SK-N-SH treated with all-trans-retinoic acid at 6 μM for 48 hours (cell line): ENCODE measurements around the gene ARHGEF1.

Experiments used
- ATAC-seq: fragments of 200-7000 bp; cut with Tn5 transposase; 3 replicates; pipeline ENCODE4 v1.9.1; 2020; ENCODE audit warnings: mild to moderate bottlenecking, moderate library complexity
- ARNTL ChIP-seq: fragments of 450-650 bp; formaldehyde crosslinking; IDR thresholded peaks from 2 replicates; pipeline ENCODE4 v1.5.0; 2020; ENCODE audit warnings: low read depth, mild to moderate bottlenecking, moderate library complexity, borderline replicate concordance
- BACH2 ChIP-seq: fragments of 250-450 bp; sonication (Bioruptor Pico); IDR thresholded peaks from 2 replicates; pipeline ENCODE4 v1.9.0; 2021; ENCODE audit warnings: mild to moderate bottlenecking, borderline replicate concordance
- CSDC2 ChIP-seq: fragments of 250-450 bp; sonication (Bioruptor Pico); IDR thresholded peaks from 2 replicates; pipeline ENCODE4 v1.5.0; 2020; ENCODE audit warnings: mild to moderate bottlenecking, moderate library complexity
- ESRRG ChIP-seq: fragments of 250-450 bp; sonication (Bioruptor Pico); IDR thresholded peaks from 2 replicates; pipeline ENCODE4 v1.6.1; 2021; ENCODE audit warnings: mild to moderate bottlenecking
- GLIS3 ChIP-seq: fragments of 250-450 bp; sonication (Bioruptor Pico); IDR thresholded peaks from 2 replicates; pipeline ENCODE4 v1.5.0; 2020; ENCODE audit warnings: mild to moderate bottlenecking, moderate library complexity
- OSR1 ChIP-seq: fragments of 250-450 bp; sonication (Bioruptor Pico); IDR thresholded peaks from 2 replicates; pipeline ENCODE4 v1.8.0; 2022; ENCODE audit warnings: moderate library complexity, mild to moderate bottlenecking, inconsistent platforms
- POU6F1 ChIP-seq: fragments of 250-450 bp; sonication (Bioruptor Pico); IDR thresholded peaks from 2 replicates; pipeline ENCODE4 v1.8.0; 2021; ENCODE audit warnings: low read depth, mild to moderate bottlenecking, moderate library complexity, borderline replicate concordance
- PPARA ChIP-seq: fragments of 250-450 bp; sonication (Bioruptor Pico); IDR thresholded peaks from 2 replicates; pipeline ENCODE4 v1.5.0; 2020; ENCODE audit warnings: mild to moderate bottlenecking, borderline replicate concordance
- RARB ChIP-seq: fragments of 250-450 bp; sonication (Bioruptor Pico); IDR thresholded peaks from 2 replicates; pipeline ENCODE4 v1.8.0; 2021; ENCODE audit warnings: mild to moderate bottlenecking, moderate library complexity
- SNAI2 ChIP-seq: fragments of 250-450 bp; sonication (Bioruptor Pico); IDR thresholded peaks from 2 replicates; pipeline ENCODE4 v1.5.0; 2020; ENCODE audit warnings: mild to moderate bottlenecking, moderate library complexity
- TCF4 ChIP-seq: fragments of 250-450 bp; sonication (Bioruptor Pico); IDR thresholded peaks from 2 replicates; pipeline ENCODE4 v1.8.0; 2021; ENCODE audit warnings: mild to moderate bottlenecking, moderate library complexity, borderline replicate concordance
- TOX ChIP-seq: fragments of 250-450 bp; sonication (Bioruptor Pico); IDR thresholded peaks from 2 replicates; pipeline ENCODE4 v1.8.0; 2021; ENCODE audit warnings: mild to moderate bottlenecking, moderate library complexity, borderline replicate concordance
- ZC3H10 ChIP-seq: fragments of 250-450 bp; sonication (Bioruptor Pico); IDR thresholded peaks from 2 replicates; pipeline ENCODE4 v1.5.1; 2021; ENCODE audit warnings: mild to moderate bottlenecking, moderate library complexity
- ZFP3 ChIP-seq: fragments of 250-450 bp; sonication (Bioruptor Pico); IDR thresholded peaks from 2 replicates; pipeline ENCODE4 v1.5.0; 2020; ENCODE audit warnings: mild to moderate bottlenecking, moderate library complexity
- ZFP30 ChIP-seq: fragments of 450-650 bp; formaldehyde crosslinking; IDR thresholded peaks from 2 replicates; pipeline ENCODE4 v1.5.0; 2022; ENCODE audit warnings: mild to moderate bottlenecking, moderate library complexity
- ZNF565 ChIP-seq: fragments of 450-650 bp; formaldehyde crosslinking; conservative IDR thresholded peaks from 2 replicates; pipeline ENCODE4 v1.5.0; 2020; ENCODE audit warnings: low read depth, mild to moderate bottlenecking, moderate library complexity
- ZNF70 ChIP-seq: fragments of 450-650 bp; formaldehyde crosslinking; IDR thresholded peaks from 2 replicates; pipeline ENCODE4 v1.5.0; 2020; ENCODE audit warnings: mild to moderate bottlenecking, moderate library complexity
- TF ChIP-seq, protein P1 (sequence below): fragments of 250-450 bp; sonication (Bioruptor Pico); IDR thresholded peaks from 2 replicates; pipeline ENCODE4 v1.5.1; 2020; ENCODE audit warnings: low read depth, mild to moderate bottlenecking, moderate library complexity
- TF ChIP-seq, protein P2 (sequence below): fragments of 250-450 bp; sonication (Bioruptor Pico); IDR thresholded peaks from 2 replicates; pipeline ENCODE4 v1.5.1; 2021; ENCODE audit warnings: mild to moderate bottlenecking, moderate library complexity
- TF ChIP-seq, protein P3 (sequence below): fragments of 250-450 bp; sonication (Bioruptor Pico); IDR thresholded peaks from 2 replicates; pipeline ENCODE4 v1.5.0; 2020; ENCODE audit warnings: mild to moderate bottlenecking, moderate library complexity

ARHGEF1 gene

DNA sequence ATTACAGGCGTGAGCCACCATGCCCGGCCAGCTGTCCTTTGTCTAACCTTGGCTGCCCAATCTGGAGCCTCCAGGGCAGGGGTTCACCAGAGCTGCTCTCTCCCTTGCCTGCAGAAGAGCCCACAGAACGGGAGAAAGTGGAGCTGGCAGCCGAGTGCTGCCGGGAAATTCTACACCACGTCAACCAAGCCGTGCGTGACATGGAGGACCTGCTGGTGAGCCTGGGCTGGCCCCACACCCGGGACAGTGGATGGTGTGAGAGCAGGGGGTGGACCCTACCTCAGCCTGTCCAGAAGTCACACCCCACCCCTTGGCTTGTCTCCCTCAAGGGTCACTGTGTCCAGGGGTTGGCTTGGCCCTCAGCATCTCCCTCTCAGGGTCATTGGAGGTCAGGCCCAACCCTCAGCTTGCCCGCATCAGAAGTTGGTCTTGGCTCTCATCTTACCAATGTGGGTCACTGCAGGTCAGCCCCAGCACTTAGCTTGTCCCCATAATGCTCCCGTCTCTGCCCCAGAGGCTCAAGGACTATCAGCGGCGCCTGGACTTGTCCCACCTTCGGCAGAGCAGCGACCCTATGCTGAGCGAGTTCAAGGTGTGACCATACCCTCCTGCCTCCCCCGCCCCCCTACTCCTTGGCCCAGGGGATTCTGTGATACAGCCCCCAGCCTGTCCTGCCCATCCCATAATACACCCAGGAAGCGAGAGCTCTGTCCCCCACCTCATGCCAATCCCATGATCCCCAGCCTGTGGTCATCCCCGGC is 20.4 kb downstream of the ARHGEF1 start:
- no peak for TF ChIP-seq ZC3H10 (CRISPR knock-in tag)
- no peak for TF ChIP-seq CSDC2 (CRISPR knock-in tag)
- TF ChIP-seq GLIS3 (CRISPR knock-in tag) = no peak
- no peak for TF ChIP-seq ZNF565
- TF ChIP-seq, protein P1, sequence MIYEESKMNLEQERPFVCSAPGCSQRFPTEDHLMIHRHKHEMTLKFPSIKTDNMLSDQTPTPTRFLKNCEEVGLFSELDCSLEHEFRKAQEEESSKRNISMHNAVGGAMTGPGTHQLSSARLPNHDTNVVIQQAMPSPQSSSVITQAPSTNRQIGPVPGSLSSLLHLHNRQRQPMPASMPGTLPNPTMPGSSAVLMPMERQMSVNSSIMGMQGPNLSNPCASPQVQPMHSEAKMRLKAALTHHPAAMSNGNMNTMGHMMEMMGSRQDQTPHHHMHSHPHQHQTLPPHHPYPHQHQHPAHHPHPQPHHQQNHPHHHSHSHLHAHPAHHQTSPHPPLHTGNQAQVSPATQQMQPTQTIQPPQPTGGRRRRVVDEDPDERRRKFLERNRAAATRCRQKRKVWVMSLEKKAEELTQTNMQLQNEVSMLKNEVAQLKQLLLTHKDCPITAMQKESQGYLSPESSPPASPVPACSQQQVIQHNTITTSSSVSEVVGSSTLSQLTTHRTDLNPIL (CRISPR knock-in tag) = no peak
- TF ChIP-seq POU6F1 (CRISPR knock-in tag) = no peak
- no peak for TF ChIP-seq BACH2 (CRISPR knock-in tag)
- no peak for TF ChIP-seq SNAI2 (CRISPR knock-in tag)
- no peak for TF ChIP-seq PPARA (CRISPR knock-in tag)
- no peak for TF ChIP-seq ZFP30 (CRISPR knock-in tag)
- no peak for TF ChIP-seq ESRRG (CRISPR knock-in tag)
- TF ChIP-seq ZFP3 (CRISPR knock-in tag) = no peak
- no peak for TF ChIP-seq ZNF70
- TF ChIP-seq, protein P2, sequence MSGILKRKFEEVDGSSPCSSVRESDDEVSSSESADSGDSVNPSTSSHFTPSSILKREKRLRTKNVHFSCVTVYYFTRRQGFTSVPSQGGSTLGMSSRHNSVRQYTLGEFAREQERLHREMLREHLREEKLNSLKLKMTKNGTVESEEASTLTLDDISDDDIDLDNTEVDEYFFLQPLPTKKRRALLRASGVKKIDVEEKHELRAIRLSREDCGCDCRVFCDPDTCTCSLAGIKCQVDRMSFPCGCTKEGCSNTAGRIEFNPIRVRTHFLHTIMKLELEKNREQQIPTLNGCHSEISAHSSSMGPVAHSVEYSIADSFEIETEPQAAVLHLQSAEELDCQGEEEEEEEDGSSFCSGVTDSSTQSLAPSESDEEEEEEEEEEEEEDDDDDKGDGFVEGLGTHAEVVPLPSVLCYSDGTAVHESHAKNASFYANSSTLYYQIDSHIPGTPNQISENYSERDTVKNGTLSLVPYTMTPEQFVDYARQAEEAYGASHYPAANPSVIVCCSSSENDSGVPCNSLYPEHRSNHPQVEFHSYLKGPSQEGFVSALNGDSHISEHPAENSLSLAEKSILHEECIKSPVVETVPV (CRISPR knock-in tag) = no peak
- no peak for TF ChIP-seq TCF4 (CRISPR knock-in tag)
- TF ChIP-seq RARB (CRISPR knock-in tag) = no peak
- TF ChIP-seq ARNTL (CRISPR knock-in tag) = no peak
- TF ChIP-seq, protein P3, sequence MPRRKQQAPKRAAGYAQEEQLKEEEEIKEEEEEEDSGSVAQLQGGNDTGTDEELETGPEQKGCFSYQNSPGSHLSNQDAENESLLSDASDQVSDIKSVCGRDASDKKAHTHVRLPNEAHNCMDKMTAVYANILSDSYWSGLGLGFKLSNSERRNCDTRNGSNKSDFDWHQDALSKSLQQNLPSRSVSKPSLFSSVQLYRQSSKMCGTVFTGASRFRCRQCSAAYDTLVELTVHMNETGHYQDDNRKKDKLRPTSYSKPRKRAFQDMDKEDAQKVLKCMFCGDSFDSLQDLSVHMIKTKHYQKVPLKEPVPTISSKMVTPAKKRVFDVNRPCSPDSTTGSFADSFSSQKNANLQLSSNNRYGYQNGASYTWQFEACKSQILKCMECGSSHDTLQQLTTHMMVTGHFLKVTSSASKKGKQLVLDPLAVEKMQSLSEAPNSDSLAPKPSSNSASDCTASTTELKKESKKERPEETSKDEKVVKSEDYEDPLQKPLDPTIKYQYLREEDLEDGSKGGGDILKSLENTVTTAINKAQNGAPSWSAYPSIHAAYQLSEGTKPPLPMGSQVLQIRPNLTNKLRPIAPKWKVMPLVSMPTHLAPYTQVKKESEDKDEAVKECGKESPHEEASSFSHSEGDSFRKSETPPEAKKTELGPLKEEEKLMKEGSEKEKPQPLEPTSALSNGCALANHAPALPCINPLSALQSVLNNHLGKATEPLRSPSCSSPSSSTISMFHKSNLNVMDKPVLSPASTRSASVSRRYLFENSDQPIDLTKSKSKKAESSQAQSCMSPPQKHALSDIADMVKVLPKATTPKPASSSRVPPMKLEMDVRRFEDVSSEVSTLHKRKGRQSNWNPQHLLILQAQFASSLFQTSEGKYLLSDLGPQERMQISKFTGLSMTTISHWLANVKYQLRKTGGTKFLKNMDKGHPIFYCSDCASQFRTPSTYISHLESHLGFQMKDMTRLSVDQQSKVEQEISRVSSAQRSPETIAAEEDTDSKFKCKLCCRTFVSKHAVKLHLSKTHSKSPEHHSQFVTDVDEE (CRISPR knock-in tag) = no peak
- TF ChIP-seq, all 23 proteins: peak for 0
- no peak for ATAC-seq

DNA sequence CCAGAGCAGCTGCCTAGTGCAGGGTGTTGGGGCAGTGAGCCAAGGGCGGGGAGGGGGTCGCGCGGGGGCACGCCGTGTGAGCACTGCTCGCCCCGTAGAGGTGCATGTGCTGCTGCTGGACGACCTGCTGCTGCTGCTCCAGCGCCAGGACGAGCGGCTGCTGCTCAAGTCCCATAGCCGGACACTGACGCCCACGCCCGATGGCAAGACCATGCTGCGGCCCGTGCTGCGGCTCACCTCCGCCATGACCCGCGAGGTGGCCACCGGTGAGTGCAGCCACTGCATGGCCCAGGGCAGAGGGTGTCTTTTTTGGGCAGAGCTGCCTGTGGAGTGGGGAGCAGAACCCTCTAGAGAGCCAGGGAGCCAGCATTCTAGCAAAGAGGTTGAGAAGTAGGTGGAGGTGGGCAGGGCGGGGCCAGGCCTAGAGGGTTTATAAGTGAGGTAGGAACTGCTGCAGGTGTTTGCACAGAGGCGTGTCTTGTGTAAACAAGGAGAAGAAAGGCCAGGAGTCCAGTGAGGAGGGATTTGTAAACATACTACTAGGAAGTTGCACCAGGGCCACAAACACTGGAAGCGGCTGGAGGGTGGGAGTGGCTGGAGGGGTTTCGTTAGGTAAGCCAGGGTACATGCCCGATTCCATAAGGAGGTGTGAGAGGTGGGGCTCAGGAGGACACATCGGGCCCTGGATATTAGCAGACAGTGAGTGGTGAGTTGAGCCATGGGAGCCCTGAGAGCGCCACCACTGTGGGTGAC is 21.3 kb downstream of the ARHGEF1 start:
- TF ChIP-seq OSR1 (CRISPR knock-in tag) = no peak
- no peak for TF ChIP-seq ZFP30 (CRISPR knock-in tag)
- no peak for TF ChIP-seq ZFP3 (CRISPR knock-in tag)
- TF ChIP-seq TOX (CRISPR knock-in tag) = no peak
- TF ChIP-seq CSDC2 (CRISPR knock-in tag) = no peak
- no peak for TF ChIP-seq BACH2 (CRISPR knock-in tag)
- no peak for TF ChIP-seq RARB (CRISPR knock-in tag)
- TF ChIP-seq, protein P3 (CRISPR knock-in tag) = no peak
- TF ChIP-seq, protein P2 (CRISPR knock-in tag) = no peak
- no peak for TF ChIP-seq POU6F1 (CRISPR knock-in tag)
- TF ChIP-seq, protein P1 (CRISPR knock-in tag) = no peak
- no peak for ATAC-seq
